ENCODE data around the gene METRNL.
"Not testable (repeated sequence)": the region's sequence is repeated elsewhere in the genome, so short reads cannot be mapped to it uniquely, and the experiment has no call there.

The METRNL gene

DNA sequence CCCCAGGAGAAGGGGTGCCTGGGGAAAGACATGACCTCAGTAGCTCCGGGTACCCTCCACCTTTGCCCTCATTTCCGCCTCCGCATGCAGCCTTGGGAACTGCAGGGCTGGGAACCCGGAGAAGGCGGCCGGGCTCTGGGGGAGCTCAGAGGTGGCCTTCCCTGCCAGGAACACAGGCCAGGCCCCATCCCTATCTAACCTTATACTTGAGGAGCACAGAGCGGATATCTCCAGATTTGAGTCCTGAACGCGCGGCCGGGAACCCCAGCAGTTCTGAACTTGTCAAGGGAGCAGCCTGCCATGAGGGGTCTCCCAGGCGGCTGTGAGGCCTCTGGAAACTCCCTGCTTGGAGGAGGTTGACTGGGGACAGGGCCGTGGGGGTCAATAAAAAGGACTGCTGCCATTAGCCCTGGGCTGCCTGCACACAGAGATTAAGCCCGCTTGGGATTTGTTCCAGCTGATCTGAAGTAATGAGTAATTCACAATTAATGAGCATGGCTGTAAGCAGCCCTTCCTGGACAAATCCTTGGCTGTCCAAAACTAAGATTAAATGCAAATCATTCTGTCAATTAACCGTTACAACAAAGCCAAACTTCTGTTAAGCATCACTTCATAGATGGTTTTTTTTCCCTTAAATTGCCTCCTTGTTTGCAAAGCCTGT lies 26.3 kb upstream of the METRNL start:
- no peak for DNase-seq

DNA sequence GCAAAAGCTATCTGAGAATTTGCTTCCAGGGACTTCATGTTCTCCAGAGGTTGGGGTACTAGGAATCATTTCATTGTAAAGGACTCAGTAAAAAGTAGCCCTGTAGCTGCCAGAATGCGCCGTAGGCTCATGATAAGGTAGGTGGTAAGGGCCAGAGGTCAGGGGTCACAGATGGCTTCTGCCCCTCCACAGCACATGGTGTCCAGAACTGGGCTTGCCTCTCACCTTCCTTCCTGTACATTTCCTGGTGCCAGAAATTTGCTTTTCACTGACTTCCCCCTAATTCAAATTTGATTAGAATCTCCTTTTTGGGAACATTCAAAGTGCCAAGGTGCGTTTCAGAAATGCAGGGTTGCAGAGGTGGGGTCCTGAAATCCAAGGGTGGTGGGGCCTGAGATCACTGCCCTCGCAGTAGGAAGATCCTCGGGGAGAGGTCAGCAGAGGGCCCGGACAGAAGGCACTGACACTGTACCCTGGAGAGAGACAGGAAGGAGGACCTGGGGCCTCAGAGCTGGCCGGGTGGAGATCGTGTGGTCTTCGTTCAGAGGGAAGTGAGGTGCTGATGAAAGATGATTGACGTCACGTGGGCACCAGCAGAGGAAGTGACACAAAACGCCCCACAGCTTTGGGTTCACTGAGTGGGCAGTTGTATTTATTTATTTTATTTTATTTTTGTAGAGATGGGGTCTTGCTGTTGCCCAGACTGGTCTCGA lies 25.5 kb upstream of the METRNL start:
- peak; percentile 51 for DNase-seq

DNA sequence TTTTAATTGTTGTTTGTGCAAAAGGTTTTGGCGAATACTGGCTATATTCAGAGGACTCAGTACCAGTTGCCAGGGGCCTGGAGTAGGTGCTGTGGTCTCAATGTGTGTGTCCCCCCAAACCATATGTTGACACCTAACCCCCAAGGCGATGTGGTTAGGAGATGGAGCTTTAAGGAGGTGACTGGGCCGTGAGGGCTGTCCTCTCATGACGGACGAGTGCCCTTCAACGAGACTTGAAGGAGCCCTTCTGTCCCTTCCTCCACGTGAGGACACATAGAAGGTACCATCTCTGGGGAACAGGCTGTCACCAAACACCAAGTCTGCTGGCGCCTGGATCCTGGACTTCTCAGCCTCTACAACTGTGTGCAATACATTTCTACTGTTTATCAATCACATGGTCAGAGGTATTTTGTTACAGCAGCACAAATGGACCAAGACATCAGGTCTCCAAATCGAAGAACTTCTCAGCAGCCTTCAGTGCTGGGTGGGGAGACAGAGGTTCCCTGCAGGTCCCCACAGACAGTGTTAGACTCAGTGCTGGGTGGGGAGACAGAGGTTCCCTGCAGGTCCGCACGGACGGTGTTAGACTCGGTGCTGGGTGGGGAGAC lies 24.8 kb upstream of the METRNL start:
- DNase-seq: no peak

DNA sequence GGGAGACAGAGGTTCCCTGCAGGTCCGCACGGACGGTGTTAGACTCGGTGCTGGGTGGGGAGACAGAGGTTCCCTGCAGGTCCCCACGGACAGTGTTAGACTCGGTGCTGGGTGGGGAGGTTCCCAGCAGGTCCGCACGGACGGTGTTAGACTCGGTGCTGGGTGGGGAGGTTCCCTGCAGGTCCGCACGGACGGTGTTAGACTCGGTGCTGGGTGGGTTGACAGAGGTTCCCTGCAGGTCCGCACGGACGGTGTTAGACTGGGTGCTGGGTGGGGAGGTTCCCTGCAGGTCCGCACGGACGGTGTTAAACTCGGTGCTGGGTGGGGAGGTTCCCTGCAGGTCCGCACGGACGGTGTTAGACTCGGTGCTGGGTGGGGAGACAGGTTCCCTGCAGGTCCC lies 24.2 kb upstream of the METRNL start:
- DNase-seq: not testable (repeated sequence)

DNA sequence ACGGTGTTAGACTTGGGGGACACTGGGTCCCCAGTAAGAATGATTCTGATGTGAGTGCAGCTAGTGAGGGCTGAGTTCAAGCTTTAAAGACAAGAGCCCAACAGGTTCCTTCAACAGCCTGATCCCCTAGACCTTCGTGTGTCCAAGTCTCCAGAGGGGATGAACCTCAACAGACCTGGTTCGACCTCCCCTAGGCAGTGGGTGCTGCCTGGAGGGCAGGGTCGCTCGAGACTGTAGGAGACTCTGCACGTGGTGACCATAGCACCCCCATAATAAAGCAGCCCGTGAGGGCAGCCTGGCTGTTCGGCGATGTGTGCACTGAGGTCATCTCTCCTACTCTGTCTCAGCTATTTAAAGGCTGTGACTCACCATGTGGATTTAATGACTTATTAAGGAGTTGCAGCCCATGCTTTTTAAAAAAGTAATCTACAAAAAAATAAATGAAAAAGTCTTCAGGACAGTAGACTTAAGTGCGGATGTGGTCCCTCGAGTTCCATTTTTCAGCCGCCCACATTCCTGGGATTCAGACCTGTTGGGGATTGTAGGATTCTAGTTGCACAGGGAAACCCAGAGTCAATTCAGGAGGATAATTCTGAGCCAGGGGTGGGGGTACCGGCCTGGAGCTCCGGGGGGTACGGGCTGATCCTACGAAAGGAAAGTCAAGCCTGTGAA lies 23.4 kb upstream of the METRNL start:
- DNase-seq: no peak

DNA sequence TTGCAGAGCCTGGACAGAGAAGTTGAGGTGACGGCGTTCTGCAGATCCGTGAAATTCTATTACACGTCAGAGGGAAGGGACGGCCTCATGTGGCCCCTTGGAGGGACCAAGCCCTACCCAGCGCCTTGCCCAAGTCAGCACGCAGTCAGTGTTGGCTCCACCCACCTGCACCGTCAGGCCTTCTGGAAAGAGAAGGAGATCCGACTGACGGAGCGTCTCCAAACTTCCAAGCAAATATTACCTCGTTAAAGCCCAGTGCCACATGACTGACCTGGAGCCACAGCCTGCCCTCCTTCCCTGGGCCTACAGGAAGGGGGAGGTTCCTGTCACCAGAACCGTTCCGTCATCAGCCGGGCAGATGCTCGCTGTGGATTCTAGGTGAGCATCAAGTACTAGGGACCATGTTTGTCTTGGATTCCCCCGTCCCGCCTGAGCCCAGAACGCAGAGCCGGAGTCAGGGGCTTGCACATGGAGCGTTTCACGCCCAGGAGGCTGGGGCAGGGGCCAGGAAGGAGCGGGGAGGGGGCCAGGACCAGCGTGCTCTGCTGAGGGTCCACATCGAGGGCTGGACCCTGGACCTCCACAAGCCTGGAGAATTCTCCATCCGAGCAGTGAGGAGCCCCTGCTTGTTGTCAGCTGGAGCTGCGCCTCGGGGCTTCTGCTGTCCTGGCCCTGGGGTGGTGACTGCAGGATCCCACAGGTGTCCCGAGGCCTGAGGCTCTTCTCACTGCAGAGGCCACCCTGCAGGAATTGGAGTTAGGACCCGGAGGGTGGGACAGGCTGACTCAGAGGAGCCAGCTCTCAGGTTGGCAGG lies 22.6 kb upstream of the METRNL start:
- no peak for DNase-seq

DNA sequence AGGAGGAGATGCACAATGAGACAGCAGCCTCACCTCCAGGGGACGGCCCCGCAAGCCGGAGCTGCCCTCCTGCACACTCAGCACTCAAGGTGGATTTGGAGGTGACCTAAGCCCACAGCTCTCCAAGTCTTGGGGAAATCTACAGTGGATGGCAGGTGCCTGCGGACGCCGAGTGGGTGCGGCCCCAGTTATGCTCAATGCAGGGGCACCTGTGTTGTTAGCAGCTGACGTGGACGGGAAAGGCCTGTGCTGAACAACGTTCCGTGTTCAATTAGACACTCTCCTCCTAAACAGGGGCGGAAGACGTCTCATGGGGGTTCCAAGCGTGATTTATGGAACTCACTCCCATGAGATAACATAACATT lies 22.0 kb upstream of the METRNL start:
- DNase-seq: no peak

DNA sequence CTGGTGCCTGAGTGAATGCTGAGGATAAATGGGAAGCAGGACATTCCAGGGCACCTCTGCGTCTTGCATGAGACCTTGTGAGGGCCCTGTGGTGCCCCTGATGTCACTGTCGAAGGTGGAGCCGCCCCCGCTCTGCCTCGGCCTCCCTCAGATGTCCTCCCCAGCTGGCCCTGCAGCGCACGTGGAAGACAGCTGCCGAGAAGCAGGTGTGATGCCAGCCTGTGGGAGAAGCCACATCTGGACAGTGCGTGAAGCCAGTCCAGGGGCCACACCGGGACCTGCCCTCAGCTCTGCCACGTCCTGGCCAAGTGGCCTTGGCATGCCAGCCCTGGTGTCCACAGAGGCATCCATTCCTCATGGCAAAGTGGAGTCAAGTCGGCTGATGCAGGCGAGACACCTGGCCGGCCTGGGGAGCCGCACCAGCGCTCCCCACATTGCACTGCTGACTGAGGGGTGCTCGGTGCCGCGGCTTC lies 21.6 kb upstream of the METRNL start:
- no peak for DNase-seq

DNA sequence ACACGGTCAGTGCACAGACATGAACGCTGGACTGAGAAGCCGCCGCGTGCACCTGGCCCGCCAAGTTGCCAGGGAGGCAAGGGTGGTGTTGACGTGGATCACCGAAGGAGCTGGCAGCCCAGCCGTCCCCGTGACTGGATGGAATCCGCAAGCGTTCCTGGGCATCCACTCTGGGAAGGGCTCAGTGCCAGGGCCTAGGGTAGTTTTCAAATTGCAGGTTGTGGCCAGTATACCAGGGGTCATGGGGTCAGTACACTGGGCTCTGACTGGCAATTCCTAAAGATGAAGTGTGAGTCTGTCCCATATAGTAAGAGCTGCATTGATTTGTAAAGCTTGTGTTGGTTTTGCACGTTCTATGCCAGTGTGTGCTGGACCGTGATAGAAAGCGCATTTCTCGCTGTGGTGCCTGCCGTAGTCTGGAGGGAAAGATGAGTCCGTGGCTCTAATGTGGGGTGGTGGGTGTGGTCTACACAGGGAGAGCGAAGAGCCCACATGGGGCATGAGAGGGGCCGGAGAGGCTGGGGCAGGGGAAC lies 21.1 kb upstream of the METRNL start:
- no peak for DNase-seq

DNA sequence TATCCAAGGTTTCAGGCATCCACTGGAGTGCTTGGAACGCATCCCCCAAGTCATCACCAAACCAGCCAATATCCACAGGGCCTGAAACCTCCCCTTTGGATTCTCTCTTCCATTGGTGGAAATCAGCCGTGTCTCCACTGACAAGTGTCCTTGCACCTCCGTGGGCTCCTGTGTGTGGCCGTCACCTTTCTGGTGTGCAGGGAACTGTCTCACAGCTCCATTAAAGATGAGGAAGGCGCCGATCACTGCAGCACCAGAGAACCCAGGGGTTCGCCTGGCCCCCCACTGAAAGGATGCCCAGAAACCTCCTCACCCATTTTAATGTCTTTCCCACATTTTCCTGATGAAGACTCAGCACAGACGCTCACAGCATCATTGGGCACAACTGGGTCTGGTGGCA lies 17.8 kb upstream of the METRNL start:
- no peak for DNase-seq

DNA sequence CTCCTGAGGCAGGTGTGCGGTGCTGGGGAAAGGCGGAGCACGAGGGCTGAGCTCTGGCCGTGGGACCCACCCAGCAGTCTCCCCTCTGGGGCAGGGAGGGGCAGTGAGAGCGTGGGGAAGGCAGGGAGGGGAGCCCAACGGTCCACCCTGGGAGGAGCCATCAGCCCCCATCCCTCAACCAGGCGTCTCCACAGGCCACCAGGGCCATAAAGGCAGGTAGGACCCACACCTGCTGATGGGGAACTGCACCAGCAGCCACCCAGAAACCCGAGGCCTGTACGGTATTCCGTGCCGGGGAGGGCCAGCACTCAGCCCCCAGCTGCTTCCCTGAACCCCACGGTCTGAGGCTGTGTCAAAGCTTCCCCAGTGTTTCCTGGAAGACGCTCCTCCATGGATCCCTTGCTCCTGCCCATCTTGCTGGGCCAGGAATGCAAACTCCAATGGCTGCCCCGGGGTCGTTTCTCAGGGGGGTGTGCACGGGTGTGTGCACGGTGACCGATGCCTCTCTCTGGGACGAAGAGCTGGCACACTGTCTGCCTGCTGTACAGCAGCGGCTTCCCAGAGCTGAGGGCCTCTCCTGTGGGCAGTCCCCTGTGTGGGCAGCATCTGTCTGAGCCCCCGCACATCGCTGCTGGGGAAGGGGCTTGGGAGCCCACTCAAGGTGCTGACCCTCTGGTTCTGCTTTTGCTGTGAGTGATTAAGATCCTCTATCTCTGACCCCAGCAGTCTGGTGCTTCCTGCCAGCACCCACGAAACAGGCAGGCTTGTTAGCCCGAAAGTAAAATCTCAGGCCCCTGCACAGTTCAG lies 17.2 kb upstream of the METRNL start:
- DNase-seq: no peak

DNA sequence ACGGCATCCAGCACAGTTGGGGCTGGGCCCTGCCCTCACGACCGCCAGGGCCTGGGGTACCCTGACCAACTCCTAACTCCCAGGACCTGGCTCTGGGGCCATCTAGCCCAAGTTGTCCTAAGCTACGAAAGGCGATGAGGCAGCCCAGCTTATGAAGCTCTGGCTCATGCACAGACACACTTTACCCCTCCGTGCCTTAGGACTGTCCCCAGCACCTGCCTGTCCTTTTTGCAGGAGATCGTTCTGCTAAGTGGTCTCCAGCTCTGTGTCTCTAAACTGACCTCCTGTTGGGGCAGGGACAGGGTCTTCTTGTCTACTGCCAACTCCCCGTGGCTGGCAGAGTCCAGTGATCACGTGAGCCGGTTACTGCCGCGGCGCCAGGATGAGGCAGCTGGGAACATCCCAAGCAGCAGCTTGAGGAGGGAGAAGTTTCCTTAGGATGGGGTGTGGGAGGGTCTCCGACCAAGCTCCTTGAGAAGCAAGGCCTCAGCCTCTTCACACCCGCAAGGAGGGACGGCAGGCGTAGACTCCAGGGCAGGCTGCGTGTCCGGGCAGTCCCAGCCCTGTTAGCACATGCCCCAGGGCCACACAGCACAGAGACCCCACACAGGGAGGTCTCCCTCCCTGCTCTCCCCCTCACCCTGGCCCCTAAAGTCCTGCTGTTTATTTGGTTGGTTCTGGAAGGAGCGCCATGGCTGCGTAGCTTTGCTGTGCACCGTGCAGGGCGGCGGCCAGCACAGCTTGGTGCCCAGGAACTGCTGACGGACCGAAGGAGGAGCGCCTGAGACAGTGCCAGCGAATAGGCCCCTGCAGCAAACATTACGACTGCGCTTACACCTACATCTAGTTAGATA lies 16.4 kb upstream of the METRNL start:
- DNase-seq: no peak

DNA sequence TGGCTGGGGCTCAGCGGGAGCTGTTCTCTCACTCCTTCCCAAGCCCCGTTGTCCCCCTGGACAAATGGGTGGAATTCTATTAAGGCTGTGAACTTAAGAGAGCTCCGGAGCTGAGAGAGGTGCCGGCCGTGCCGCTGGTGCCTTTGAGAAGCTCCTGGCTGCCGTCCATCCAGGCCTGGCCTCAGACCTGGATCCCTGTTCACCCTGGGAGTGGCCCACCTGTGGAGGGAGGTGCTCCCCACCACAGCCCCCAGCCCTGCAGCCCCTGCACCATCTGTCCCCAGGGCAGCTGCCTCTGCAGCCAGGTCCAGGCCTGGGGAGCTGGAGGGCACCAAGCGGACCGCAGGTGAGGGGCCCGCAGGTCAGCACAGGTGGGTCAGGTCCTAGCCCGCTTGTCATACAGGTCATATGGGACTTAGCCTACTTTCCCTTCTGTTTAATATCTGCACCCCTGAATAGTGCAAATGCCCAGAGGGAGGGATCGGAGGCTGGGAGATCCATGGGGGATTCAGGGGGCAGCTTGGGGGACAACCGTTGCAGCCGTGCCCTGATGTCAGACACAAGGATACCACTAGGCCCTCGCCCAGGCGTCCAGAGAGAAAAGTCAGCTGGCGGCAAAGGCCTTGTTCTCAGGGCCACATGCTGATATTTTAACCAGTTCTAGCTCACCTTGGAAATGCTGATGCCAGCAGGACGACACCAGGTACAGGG lies 15.2 kb upstream of the METRNL start:
- no peak for DNase-seq

DNA sequence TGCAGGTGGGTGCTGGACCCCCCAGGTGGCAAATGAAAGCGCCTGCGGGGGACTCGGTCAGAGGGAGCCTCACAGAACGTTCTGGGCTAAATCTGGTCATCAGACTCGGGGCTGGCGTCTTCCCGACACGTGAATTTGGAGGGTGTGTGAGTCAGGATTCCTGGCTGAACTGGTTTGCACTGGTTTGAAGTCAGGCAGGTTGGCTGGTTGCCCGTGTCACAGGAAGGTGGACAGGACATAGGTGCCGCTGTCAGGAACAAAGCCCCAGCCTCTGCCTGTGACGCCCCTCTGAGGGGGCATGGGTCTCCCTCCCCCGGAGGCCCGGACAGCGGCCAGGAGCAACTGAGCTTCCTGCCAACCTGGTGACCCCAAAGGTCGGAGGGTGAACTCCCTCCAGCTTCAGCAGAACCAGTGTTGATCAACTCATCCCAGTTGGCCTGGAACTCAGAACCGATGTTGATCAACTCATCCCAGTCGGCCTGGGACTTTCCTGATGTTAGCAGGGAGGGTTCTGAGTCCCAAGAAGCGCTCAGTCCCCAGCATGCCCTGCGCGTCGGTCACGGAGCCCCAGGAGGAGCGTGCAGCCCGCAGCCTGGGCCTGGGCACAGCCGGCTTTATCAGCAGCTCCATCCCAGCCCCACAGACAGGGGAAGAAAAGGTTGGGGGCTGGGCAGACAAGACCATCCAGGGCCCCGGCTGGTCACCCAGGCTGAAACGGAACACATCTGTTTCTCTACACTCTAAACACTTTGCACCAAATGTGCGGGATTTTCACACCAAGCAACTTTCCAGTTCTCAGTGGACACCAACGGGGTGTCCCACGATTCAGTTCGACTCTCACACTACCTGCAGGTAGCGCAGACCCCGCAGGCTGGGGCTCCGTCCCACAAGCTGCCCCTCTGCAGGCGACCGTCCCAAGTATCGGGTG lies 14.4 kb upstream of the METRNL start:
- DNase-seq: no peak

DNA sequence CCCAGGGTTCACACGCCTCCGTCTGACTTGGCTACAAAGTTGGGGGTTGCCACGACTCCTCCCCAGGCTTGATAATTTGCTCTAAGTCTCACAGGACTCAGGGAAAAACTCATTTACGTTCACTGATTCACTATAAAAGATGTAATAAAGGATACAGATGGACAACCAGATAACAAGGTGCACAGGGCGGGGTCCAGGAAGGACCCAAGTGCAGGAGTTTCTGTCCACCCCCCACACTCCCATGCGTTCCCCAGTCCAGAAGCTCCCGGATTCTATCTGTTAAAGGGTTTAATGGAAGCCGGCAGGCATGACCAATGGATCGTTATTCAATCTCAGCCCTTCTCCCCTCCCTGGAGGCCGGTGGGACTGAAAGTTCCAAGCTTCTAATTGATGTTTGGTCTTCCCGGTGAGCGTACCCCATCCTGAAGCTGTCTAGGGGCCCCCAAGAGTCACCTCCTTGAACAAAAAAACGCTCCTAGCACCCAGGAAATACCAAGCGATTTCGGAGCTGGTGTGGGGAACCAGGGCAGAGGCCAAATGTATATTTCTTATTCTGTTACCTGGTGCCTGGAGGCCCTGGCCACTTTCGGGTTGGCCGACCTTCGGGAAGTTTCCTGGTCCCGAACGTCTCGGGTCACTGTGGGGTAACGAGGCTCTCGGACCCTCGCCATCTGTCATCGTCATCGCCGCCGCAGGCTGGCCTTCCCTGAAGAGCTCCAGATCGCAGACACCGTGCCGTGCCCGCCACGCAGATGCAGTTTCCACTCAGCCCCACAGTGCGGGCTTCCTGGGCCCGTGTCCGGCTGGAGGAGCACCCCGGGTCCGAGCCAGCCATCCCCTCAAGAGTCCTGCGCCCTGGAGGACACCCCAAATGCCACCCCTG lies 13.5 kb upstream of the METRNL start:
- DNase-seq: no peak

DNA sequence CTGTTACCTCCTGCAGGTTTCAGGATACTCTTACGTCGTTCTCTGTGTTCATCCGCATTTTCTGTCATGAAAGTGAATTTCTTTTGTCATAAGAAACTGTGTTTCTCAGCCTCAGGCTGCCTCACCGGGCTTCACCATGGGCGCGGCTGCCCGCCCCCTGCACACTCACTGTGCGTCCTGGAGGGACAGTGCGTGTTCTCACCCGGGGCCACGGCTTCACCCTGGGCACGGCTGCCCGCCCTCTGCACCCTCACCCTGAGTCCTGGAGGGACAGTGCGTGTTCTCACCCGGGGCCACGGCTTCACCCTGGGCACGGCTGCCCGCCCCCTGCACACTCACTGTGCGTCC lies 12.9 kb upstream of the METRNL start:
- DNase-seq: not testable (repeated sequence)

DNA sequence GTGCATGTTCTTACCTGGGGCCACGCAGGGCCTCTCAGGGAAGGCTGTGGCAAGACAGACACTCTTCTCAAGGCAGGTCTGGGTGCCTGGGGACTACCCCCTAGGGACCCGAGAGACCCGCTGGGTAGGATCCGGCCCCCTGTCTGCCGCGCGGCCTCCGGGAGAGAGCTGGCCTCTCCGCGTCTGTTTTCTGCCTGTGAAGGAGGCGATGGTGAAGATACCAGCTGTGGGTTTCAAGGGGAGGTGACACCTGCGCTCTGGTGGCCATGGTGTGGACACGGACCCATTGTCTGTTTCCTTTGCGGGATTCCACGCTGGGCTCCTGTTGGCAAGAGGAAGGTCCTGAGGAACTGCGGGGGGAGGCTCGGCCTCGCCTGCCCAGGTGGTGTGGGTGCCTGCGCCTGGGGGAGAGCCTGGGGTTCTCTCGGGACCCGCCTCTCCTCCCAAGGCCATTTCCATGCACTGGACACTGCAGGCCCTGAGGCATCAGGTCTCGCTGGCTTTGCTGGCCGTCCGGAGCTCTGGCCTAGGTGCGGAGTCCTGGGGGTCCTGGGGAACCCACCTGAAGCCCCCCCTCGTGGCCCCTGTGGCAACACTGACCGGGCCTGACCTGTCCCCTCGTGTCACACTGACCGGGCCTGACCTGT lies 12.2 kb upstream of the METRNL start:
- no peak for DNase-seq
